HG02763 (cell line): ENCODE measurements around the gene EVI5L.
"Not testable (repeated sequence)": the region's sequence is repeated elsewhere in the genome, so short reads cannot be mapped to it uniquely, and the experiment has no call there.

Experiments
- ATAC-seq: cut with Tn5 transposase; IDR thresholded peaks from one replicate; pipeline ENCODE4 v1.9.1; 2021; ENCODE audit warnings: mild to moderate bottlenecking, moderate library complexity; ENCODE audit not compliant: unreplicated experiment

Gene EVI5L

GRCh38 chr19:7829561-7830271 is at the start of gene EVI5L:
EVI5L (plus strand) TSS chr19:7830218; CDS start chr19:7846543, 16,325 bp downstream.
- ATAC-seq, result peak; percentile 86

- ATAC-seq, result no peak
Observed at GRCh38 chr19:7781157-7781556, 48.9 kb upstream of the EVI5L start.

GRCh38 chr19:7783991-7784423 is 46.0 kb upstream of the EVI5L start:
- no peak for ATAC-seq

- ATAC-seq, result no peak
Observed at GRCh38 chr19:7784856-7785255, 45.2 kb upstream of the EVI5L start.

- no peak for ATAC-seq
Observed at GRCh38 chr19:7787141-7787540, 42.9 kb upstream of the EVI5L start.

GRCh38 chr19:7787602-7788177 is 42.3 kb upstream of the EVI5L start:
- no peak for ATAC-seq

GRCh38 chr19:7788178-7788932 is 41.7 kb upstream of the EVI5L start:
- ATAC-seq, result no peak

- no peak for ATAC-seq
Observed at GRCh38 chr19:7788933-7789323, 41.1 kb upstream of the EVI5L start.

- ATAC-seq, result no peak
Observed at GRCh38 chr19:7789447-7789846, 40.6 kb upstream of the EVI5L start.

GRCh38 chr19:7790416-7790815 is 39.6 kb upstream of the EVI5L start:
- no peak for ATAC-seq

GRCh38 chr19:7792281-7792680 is 37.7 kb upstream of the EVI5L start:
- no peak for ATAC-seq

GRCh38 chr19:7792701-7793100 is 37.3 kb upstream of the EVI5L start:
- not testable (repeated sequence) for ATAC-seq

GRCh38 chr19:7793493-7793892 is 36.5 kb upstream of the EVI5L start:
- no peak for ATAC-seq

GRCh38 chr19:7795555-7796161 is 34.4 kb upstream of the EVI5L start:
- ATAC-seq, result no peak

- ATAC-seq, result no peak
Observed at GRCh38 chr19:7799640-7800355, 30.2 kb upstream of the EVI5L start.

GRCh38 chr19:7801020-7801570 is 28.9 kb upstream of the EVI5L start:
- no peak for ATAC-seq

GRCh38 chr19:7806234-7806633 is 23.8 kb upstream of the EVI5L start:
- ATAC-seq, result no peak

GRCh38 chr19:7806876-7807275 is 23.1 kb upstream of the EVI5L start:
- ATAC-seq, result no peak

- no peak for ATAC-seq
Observed at GRCh38 chr19:7808108-7808507, 21.9 kb upstream of the EVI5L start.

GRCh38 chr19:7811989-7812388 is 18.0 kb upstream of the EVI5L start:
- no peak for ATAC-seq

GRCh38 chr19:7815325-7815724 is 14.7 kb upstream of the EVI5L start:
- ATAC-seq, result no peak
